Spleen (tissue), 7 donors: Measurements from ENCODE around the gene CCIN.
"Not testable (repeated sequence)": the region's sequence is repeated elsewhere in the genome, so short reads cannot be mapped to it uniquely, and the experiment has no call there.

ENCODE experiments used
- CTCF ChIP-seq, 11 experiments: fragments of 200-600 bp in 7 of 11; fragments of 450-650 bp in 4 of 11; sonication (generic) in 4 of 11; IDR thresholded peaks in 8 of 11; conservative IDR thresholded peaks in 3 of 11; 1 replicate in 7 of 11; 2 replicates in 4 of 11; pipeline versions ENCODE4 v1.4.0 to v1.8.0; 2016 to 2021; ENCODE audit warnings: antibody characterized with exemption in 11 of 11, inconsistent platforms in 4 of 11, mild to moderate bottlenecking in 1 of 11
- POLR2A ChIP-seq, 3 donors: fragments of 450-650 bp; IDR thresholded peaks; one replicate each; pipeline ENCODE4 v1.5.1; 2017; ENCODE audit warnings: antibody characterized with exemption in 3 of 3, mild to moderate bottlenecking in 1 of 3
- POLR2AphosphoS5 ChIP-seq, 3 donors: sonication (generic); formaldehyde crosslinking; IDR thresholded peaks; one replicate each; pipeline ENCODE4 v1.5.1; 2017; ENCODE audit warnings: antibody characterized with exemption in 3 of 3
- donor health status: DM: no; HTN: no; CAD: no; lungs with moderate emphysema.
- donor health status: DM: no; HTN: no; CAD: no.
- donor health status: DM: no; HTN: no; CAD: no.

DNA sequence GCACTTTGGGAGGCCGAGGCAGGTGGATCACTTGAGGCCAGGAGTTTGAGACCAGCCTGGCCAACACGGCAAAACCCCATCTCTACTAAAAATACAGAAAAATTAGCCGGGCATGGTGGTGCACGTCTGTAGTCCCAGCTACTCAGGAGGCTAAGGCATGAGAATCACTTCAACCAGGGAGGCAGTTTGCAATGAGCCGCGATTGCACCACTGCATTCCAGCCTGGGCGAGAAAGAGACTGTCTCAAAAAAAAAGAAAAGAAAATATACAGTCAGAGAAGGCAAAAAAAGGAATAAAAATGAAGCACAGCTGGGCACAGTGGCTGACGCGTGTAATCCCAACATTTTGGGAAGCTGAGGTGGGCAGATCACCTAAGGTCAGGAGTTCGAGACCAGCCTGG lies 7.3 kb downstream of the CCIN start:
- not testable (repeated sequence) for TF ChIP-seq CTCF (IDR thresholded peaks at IDR 0.05 in 8 of 11, conservative IDR thresholded peaks at IDR 0.05 in 3 of 11); POLR2A (IDR thresholded peaks at IDR 0.05); POLR2AphosphoS5 (IDR thresholded peaks at IDR 0.05)
